Transverse colon (tissue), 3 donors: ENCODE data around the gene PTPN6.

Source experiments
- POLR2A ChIP-seq: fragments of 450-650 bp; IDR thresholded peaks from one replicate; pipeline ENCODE4 v1.6.1; 2016; ENCODE audit warnings: antibody characterized with exemption, mild to moderate bottlenecking, moderate library complexity
- TF ChIP-seq, protein P1 (sequence below), 5 experiments: fragments of 200-600 bp in 3 of 5; fragments of 450-650 bp in 2 of 5; sonication (generic) in 3 of 5; IDR thresholded peaks; 1 replicate in 2 of 5; 2 replicates in 3 of 5; pipeline ENCODE4 v1.5.1; 2016 to 2017; ENCODE audit warnings: antibody characterized with exemption in 5 of 5, inconsistent platforms in 3 of 5, mild to moderate bottlenecking in 2 of 5, moderate library complexity in 1 of 5

DNA sequence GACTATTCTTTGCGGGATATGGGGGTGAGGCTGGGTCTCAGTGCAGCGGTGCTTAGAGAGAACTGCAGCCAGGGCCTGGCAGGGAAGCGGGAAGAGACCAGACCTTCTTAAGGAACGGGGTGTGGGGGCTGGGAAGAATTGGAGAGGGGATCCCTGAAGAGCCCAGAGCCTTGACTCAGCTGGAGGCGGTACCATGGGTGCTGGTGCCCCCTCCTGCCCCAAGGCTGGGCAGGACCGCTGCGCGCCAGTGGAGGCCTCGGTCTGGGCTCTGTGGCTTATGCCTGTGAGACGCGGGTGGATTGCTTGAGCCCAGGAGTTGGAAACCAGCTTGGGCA, 8.9 kb upstream of the PTPN6 start:
- TF ChIP-seq POLR2A: no peak
- TF ChIP-seq, protein P1, sequence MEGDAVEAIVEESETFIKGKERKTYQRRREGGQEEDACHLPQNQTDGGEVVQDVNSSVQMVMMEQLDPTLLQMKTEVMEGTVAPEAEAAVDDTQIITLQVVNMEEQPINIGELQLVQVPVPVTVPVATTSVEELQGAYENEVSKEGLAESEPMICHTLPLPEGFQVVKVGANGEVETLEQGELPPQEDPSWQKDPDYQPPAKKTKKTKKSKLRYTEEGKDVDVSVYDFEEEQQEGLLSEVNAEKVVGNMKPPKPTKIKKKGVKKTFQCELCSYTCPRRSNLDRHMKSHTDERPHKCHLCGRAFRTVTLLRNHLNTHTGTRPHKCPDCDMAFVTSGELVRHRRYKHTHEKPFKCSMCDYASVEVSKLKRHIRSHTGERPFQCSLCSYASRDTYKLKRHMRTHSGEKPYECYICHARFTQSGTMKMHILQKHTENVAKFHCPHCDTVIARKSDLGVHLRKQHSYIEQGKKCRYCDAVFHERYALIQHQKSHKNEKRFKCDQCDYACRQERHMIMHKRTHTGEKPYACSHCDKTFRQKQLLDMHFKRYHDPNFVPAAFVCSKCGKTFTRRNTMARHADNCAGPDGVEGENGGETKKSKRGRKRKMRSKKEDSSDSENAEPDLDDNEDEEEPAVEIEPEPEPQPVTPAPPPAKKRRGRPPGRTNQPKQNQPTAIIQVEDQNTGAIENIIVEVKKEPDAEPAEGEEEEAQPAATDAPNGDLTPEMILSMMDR (IDR thresholded peaks at IDR 0.05): no peak
